Mammary epithelial cell (primary cell): ENCODE results near the gene PRND.

Source experiments
- EZH2 ChIP-seq: IDR thresholded peaks from 2 replicates; pipeline ENCODE4 v1.6.1; 2012; ENCODE audit warnings: low read length, inconsistent platforms, borderline replicate concordance
- TF ChIP-seq, protein P1 (sequence below), 2 donors: IDR thresholded peaks in 1 of 2; conservative IDR thresholded peaks in 1 of 2; 2 replicates each; pipeline ENCODE4 v1.5.1; 2011 to 2012; ENCODE audit warnings: inconsistent platforms in 2 of 2, low read length in 2 of 2, mild to moderate bottlenecking in 2 of 2, control low read depth in 1 of 2, low read depth in 1 of 2; ENCODE audit not compliant: insufficient read depth in 1 of 2; ENCODE audit errors: extremely low read depth in 1 of 2

DNA sequence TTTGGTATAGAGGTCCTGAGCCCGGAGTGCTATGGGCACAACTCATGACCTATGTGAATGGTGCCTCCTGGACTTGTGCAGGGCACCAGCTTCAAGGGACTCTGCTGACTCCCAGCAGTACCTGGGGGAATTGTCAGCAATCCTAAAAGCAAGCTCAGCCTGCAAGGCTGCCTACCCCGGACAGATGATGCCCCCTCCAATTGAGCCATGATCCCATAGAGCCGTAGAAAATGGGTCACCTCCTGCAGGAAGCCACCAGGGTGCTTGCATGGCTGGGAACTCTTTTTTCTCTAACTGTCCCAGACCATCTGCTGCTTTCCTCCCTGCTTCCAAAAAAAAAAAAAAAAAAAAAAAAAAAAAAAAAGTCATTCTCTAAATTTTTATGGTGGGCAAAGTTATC lies 12.9 kb upstream of the PRND start:
- TF ChIP-seq, protein P1, sequence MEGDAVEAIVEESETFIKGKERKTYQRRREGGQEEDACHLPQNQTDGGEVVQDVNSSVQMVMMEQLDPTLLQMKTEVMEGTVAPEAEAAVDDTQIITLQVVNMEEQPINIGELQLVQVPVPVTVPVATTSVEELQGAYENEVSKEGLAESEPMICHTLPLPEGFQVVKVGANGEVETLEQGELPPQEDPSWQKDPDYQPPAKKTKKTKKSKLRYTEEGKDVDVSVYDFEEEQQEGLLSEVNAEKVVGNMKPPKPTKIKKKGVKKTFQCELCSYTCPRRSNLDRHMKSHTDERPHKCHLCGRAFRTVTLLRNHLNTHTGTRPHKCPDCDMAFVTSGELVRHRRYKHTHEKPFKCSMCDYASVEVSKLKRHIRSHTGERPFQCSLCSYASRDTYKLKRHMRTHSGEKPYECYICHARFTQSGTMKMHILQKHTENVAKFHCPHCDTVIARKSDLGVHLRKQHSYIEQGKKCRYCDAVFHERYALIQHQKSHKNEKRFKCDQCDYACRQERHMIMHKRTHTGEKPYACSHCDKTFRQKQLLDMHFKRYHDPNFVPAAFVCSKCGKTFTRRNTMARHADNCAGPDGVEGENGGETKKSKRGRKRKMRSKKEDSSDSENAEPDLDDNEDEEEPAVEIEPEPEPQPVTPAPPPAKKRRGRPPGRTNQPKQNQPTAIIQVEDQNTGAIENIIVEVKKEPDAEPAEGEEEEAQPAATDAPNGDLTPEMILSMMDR (conservative IDR thresholded peaks at IDR 0.05 in 1 of 2, IDR thresholded peaks at IDR 0.05 in 1 of 2; ENCODE audit: extremely low read depth in 1 of 2, insufficient read depth in 1 of 2, low read depth in 1 of 2, low read length in 2 of 2), result no peak
- TF ChIP-seq EZH2, result no peak
